GM19463 (cell line): ENCODE data around the gene CELA2A.
"Not testable (repeated sequence)": the region's sequence is repeated elsewhere in the genome, so short reads cannot be mapped to it uniquely, and the experiment has no call there.

ENCODE experiments used
- ATAC-seq: cut with Tn5 transposase; IDR thresholded peaks from one replicate; pipeline ENCODE4 v1.9.1; 2021; ENCODE audit warnings: mild to moderate bottlenecking, moderate library complexity; ENCODE audit not compliant: unreplicated experiment

CELA2A gene

GRCh38 chr1:15492596-15492995 lies 36.1 kb downstream of the CELA2A start:
- ATAC-seq = no peak

DNA sequence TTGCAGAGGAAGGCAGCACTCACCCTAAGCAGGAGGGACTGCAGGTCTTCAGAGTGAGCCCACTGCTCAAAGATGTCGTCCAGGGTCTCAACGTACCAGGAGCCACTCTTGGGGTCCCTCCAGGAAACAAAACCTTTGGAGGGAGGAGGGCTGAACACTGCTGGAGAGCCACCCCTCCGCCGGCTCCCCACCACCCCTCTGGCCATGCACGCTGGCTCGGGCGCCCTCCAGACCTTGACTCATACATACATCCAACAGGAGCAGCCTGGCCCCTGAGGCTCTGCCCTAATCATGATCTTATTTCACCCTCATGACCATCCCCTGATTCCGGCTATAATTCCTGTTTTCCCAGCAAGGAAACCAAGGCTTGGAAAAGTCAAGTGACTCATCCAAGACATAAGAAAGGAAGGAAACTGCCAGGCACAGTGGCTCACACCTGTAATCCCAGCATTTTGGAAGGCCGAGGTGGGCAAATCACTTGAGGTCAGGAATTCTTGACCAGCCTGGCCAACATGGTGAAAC lies 37.4 kb downstream of the CELA2A start:
- ATAC-seq = no peak

GRCh38 chr1:15500184-15501178 lies 43.9 kb downstream of the CELA2A start:
- ATAC-seq = no peak

- ATAC-seq = no peak
Measured at GRCh38 chr1:15501208-15502032, 44.9 kb downstream of the CELA2A start.

DNA sequence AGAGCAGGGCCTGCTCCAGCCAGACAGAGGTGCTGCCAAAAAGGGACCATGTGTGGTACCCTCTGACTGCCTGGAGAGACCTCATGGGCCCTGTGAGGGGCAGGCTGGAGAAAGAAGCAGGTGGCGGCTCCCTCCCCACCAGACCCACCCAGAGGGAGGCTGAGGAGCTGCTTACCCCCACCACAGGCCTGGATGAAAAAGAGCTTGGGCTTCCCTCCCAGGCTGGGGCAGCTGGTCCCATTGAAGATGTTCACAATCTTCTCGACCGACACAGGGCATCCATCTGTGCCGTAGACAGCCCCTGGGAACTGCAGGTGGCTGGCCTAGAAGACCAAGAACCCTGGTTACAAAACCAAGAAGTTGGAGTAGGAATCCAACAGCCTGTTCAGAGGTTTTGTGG lies 47.9 kb downstream of the CELA2A start:
- ATAC-seq = no peak

- ATAC-seq = no peak
Measured at GRCh38 chr1:15506831-15507230, 50.3 kb downstream of the CELA2A start.

DNA sequence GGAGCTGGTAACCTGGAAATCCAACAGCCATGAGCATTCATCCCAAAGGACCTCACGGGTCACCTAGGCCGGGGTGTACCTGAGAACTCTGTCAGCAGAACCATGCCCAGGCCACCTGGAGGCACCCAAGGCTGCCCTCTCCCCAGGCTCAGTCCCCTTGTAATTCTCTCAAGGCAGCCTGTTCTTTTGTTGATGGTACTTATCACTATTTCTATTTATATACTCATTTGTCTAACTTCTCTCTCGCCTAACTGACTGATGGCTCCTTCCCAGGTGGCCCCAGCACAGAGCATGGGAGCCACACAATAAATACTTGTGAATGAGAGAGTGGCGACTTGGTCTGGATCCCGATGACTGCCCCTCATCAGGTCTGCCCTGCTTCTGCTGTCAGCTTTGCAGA lies 50.7 kb downstream of the CELA2A start:
- ATAC-seq = no peak

DNA sequence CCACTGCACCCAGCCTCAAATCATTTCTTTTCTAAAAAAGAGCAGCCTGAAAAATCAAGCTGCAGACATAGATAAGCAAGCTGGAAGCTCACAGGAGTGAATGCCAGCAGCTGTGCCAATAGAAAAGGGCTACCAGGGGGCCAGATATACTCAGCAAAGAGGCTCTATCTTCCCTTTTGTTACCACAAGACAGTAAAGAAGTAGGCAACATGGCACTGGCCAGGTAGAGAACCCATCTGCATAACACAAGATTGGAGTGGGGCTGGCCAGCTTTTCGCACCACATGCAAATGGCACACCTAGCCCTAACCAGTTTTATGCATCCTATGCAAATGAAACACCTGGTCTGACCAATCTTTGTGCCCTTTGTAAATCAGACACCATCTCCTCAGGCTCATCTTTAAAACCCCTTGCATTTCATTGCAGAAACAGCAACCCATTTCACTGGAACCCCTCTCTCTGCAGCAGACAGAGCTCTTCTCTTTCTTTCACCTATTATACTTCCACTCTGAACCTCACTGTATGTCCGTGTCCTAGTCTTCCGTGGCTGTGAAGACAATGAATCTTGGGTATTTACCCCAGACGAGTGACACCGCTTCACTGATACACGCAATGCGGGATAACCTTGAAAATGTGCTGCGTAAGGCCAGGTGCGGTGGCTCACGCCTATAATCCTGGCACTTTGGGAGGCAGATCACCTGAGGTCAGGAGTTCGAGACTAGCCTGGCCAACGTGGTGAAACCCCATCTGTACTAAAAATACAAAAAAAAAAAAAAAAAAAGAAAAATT lies 52.4 kb downstream of the CELA2A start:
- ATAC-seq = no peak

DNA sequence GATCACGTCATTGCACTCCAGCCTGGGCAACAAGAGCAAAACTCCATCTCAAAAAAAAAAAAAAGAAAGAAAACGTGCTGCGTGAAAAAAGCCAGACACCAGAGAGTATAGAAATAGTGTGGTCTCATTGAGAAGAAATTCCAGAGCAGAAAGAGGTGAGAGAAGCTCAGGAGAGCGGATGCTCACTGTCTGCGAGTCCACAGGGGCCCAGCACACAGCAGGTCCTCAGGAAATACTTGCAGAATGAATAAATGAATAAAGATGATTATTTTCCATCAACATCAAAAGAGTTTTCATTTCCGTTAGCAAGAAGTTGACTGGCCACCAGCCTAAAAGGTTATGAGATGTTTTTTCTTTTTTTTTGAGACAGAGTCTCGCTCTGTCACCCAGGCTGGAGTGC lies 53.1 kb downstream of the CELA2A start:
- no peak for ATAC-seq

DNA sequence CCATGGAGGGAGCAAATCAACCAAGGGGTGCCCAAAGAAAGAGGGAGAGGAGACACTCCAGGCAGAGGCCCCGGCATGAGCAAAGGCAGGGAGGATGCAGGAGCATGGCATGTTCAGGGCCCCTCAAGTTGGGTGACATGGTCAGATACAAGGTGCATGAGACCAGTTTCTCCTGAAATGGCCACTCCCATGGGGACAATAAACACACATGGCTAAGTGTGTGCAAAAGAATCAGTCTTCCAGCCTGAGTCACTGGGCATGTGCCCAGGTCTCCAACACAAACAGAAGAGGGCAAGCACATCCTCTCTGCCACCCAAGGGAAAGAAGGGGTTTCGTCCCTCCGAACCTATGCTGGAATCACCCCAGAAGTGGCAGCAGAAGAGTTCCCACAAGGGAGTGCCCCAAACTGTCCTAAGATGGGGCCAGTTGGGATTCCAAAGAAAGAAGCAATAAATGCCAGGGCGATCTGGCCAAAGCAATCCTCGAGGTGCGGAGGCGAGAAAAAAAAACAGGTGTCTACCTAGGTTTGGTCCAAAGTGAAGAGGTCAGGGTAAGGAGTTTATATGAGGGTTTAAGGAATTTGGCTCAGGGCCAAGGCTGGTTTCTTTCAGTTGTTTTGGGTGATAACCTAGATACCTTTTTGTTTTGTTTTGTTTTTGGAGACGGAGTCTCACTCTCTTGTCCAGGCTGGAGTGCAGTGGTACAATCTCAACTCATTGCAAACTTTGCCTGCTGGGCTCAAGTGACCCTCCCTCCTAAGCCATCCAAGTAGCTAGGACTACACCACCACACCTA lies 54.3 kb downstream of the CELA2A start:
- no peak for ATAC-seq

GRCh38 chr1:15513192-15513591 lies 56.7 kb downstream of the CELA2A start:
- no peak for ATAC-seq

GRCh38 chr1:15513919-15514318 lies 57.4 kb downstream of the CELA2A start:
- ATAC-seq = no peak

GRCh38 chr1:15514557-15514956 lies 58.0 kb downstream of the CELA2A start:
- ATAC-seq = not testable (repeated sequence)

- ATAC-seq = no peak
Measured at GRCh38 chr1:15515022-15515663, 58.6 kb downstream of the CELA2A start.

GRCh38 chr1:15519625-15520024 lies 63.1 kb downstream of the CELA2A start:
- no peak for ATAC-seq

GRCh38 chr1:15521206-15521906 lies 64.8 kb downstream of the CELA2A start:
- ATAC-seq = not testable (repeated sequence)
